Stimulated activated CD8-positive, alpha-beta memory T cell treated with anti-CD3 and anti-CD28 coated beads, Interleukin-2, amount 100 ng/mL, for 48 hours (primary cell): ENCODE data around the gene IMMP2L.

Experiments used
- DNase-seq, 2 donors: peaks; one replicate each; pipeline ENCODE4 v3.0.0-alpha.2; 2020; ENCODE audit warnings: low read depth in 2 of 2

Gene IMMP2L

GRCh38 chr7:110809832-110810231 lies 752.5 kb downstream of the IMMP2L start:
- DNase-seq = no peak

GRCh38 chr7:110808361-110808760 lies 753.9 kb downstream of the IMMP2L start:
- no peak for DNase-seq

GRCh38 chr7:110804501-110804900 lies 757.8 kb downstream of the IMMP2L start:
- no peak for DNase-seq

GRCh38 chr7:110803602-110804143 lies 758.6 kb downstream of the IMMP2L start:
- no peak for DNase-seq

GRCh38 chr7:110801502-110801901 lies 760.8 kb downstream of the IMMP2L start:
- DNase-seq = no peak

- no peak for DNase-seq
Observed at GRCh38 chr7:110800984-110801383, 761.3 kb downstream of the IMMP2L start.

- no peak for DNase-seq
Observed at GRCh38 chr7:110797656-110798055, 764.6 kb downstream of the IMMP2L start.

GRCh38 chr7:110790992-110791391 lies 771.3 kb downstream of the IMMP2L start:
- DNase-seq = no peak

- no peak for DNase-seq
Observed at GRCh38 chr7:110786328-110786965, 775.8 kb downstream of the IMMP2L start.

GRCh38 chr7:110784749-110785148 lies 777.5 kb downstream of the IMMP2L start:
- DNase-seq = no peak

GRCh38 chr7:110780712-110781111 lies 781.6 kb downstream of the IMMP2L start:
- DNase-seq = no peak

GRCh38 chr7:110779339-110779738 lies 783.0 kb downstream of the IMMP2L start:
- DNase-seq = no peak

- no peak for DNase-seq
Observed at GRCh38 chr7:110775046-110775445, 787.2 kb downstream of the IMMP2L start.

- no peak for DNase-seq
Observed at GRCh38 chr7:110774071-110774470, 788.2 kb downstream of the IMMP2L start.

GRCh38 chr7:110772615-110773014 lies 789.7 kb downstream of the IMMP2L start:
- DNase-seq = no peak

- DNase-seq = no peak
Observed at GRCh38 chr7:110771717-110772116, 790.6 kb downstream of the IMMP2L start.

- DNase-seq = no peak
Observed at GRCh38 chr7:110767550-110768110, 794.7 kb downstream of the IMMP2L start.

- DNase-seq = no peak
Observed at GRCh38 chr7:110766864-110767263, 795.4 kb downstream of the IMMP2L start.

- DNase-seq = no peak
Observed at GRCh38 chr7:110764852-110765251, 797.4 kb downstream of the IMMP2L start.

- no peak for DNase-seq
Observed at GRCh38 chr7:110762546-110763225, 799.6 kb downstream of the IMMP2L start.

- no peak for DNase-seq
Observed at GRCh38 chr7:110760341-110760740, 802.0 kb downstream of the IMMP2L start.

- DNase-seq = no peak
Observed at GRCh38 chr7:110759069-110759468, 803.2 kb downstream of the IMMP2L start.

GRCh38 chr7:110754649-110755048 lies 807.6 kb downstream of the IMMP2L start:
- no peak for DNase-seq
